ENCODE data around the gene FNBP1L.

The FNBP1L gene

DNA sequence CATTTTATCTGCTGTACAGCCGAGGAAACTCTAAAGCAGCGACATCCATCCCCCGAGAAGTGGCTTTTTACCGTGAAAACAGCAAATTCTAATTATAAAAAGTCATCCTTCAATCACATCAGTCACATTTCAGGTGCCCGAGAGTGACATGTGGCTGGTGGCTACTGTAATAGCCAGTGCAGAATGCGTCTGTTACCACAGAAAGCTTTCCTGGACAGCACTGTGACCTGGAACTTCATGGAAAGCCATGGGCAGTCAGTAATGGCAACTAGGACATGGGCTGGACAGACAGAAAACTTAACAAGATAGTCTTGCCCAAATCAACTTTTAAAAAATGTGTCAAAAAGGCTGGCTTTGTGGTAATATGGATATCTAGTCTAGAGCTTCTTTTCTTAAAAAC lies 127.1 kb downstream of the FNBP1L start:
- H3K4me3 ChIP-seq (ENCODE audit: low read depth, low read length) = no peak overlapping the region

DNA sequence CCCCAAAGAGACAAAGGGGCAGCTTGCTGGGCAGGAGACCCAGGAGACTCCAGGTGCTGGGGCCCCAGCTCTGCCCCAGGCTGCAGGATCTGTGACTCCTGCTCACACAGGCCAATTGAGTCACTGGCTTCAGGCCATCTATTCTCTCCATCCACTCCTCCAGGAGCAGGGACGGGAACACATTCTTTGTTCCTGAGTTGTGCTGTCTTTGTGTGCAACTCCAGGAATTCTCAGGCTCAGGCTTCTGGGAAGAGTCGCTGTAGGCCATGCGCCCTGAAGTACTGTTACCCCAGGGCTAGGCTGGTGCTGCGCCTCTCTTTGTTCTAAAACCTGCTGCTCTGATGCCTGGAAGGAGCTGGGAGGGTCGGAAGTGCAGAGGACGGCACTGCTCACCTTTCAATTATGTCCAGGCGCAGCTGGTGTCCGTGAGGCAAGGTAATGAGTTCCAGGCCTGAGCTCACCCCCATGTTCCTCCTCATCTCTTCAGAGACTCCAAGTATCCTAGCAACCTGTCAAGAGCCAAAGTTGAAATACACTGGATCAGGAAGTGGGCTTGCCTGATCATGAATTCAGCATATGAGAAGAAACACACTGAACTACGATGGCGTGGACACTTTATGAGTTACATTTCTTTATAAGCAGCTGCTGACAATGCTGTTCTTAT lies 127.8 kb downstream of the FNBP1L start:
- CTCF ChIA-PET = interaction anchor here (1.1 to 3.5 kb wide), 3 partner anchors 240 to 271 kb away, joined by 3 to 11 read pairs (median 6); no protein-coding TSS in a partner anchor
- DNase-seq (ENCODE audit: low read depth, low spot score) = no peak

More for the DNA sequence above, 127.1 kb downstream of the FNBP1L start:
- POLR2A ChIA-PET = no interaction called here
- no peak for TF ChIP-seq CTCF (IDR thresholded peaks at IDR 0.05; ENCODE audit: insufficient read depth, low read length, missing control alignments)
- no peak for DNase-seq (ENCODE audit: low read depth, low spot score)
- CTCF ChIA-PET = interaction anchor here (1.0 to 3.5 kb wide), 2 partner anchors 14 to 241 kb away, joined by 4 to 11 read pairs; no protein-coding TSS in a partner anchor

GRCh38 chr1:93576346-93576745 lies 128.4 kb downstream of the FNBP1L start:
- ChIA-PET CTCF (interaction anchor here (1.1 to 3.5 kb wide), 3 partner anchors 239 to 272 kb away, joined by 3 to 11 read pairs (median 6); no protein-coding TSS in a partner anchor), POLR2A (no interaction called here)
- H3K4me3 ChIP-seq (ENCODE audit: low read depth, low read length) = no peak overlapping the region
- DNase-seq (ENCODE audit: low read depth, low spot score) = no peak
- no peak for TF ChIP-seq CTCF (IDR thresholded peaks at IDR 0.05; ENCODE audit: insufficient read depth, low read length, missing control alignments)

More for the DNA sequence above, 127.8 kb downstream of the FNBP1L start:
- POLR2A ChIA-PET = no interaction called here
- H3K4me3 ChIP-seq (ENCODE audit: low read depth, low read length) = no peak overlapping the region
- TF ChIP-seq CTCF (IDR thresholded peaks at IDR 0.05; ENCODE audit: insufficient read depth, low read length, missing control alignments) = no peak

- TF ChIP-seq CTCF (IDR thresholded peaks at IDR 0.05; ENCODE audit: insufficient read depth, low read length, missing control alignments) = no peak
- ChIA-PET CTCF (interaction anchor here (1.0 to 3.5 kb wide), 4 partner anchors 9 to 272 kb away, joined by 3 to 11 read pairs (median 4); no protein-coding TSS in a partner anchor), POLR2A (no interaction called here)
Observed at GRCh38 chr1:93576746-93577145, 128.8 kb downstream of the FNBP1L start.

DNA sequence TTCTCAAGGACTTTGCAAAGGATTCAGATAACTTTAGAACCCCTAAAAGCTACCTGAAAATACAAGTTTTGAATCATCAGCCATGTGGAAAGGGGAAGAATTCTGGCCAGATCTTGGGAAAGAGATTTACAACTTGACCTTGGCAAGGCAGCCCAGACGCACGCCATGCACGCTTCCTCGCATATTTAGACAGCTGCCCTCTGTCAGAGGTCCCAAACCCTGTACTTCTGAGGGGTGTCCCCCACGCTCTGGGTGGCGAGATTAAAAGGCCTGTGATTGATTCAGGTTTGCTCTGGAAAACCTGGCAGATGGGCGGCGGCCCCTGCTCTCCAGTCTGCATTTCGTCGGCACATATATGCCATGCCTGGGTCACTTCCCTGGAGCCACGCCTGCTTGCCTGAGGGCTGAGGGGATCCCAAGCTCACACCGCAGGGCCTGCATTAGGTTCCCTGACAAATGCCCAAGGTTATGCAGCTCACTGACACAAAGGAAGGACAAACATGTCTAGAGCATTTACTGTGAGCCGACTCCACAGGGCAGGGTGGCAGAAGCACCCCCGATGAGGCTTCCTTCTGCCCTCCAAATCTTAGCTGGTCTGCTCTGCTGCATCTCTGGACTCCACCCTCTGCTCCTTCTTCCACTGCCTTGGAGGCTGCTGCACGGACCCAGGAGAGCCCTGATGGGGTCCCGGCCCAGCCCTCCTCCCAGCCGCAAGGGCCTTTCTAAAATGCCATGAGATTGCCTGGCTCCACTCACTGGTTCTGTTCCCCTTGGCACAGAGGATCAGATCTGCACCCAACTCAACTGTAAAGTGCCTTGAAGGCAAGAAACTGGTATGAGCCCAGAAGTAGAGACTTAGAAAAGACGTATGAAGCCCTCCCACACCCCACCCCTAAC lies 129.9 kb downstream of the FNBP1L start:
- CTCF ChIA-PET = interaction anchor here (1.0 to 1.4 kb wide), 3 partner anchors 10 to 266 kb away, joined by 3 to 6 read pairs (median 5); no protein-coding TSS in a partner anchor

More at GRCh38 chr1:93576746-93577145, 128.8 kb downstream of the FNBP1L start:
- no peak for DNase-seq (ENCODE audit: low read depth, low spot score)
- H3K4me3 ChIP-seq (ENCODE audit: low read depth, low read length) = no peak overlapping the region

More for the DNA sequence above, 129.9 kb downstream of the FNBP1L start:
- TF ChIP-seq CTCF (IDR thresholded peaks at IDR 0.05; ENCODE audit: insufficient read depth, low read length, missing control alignments) = no peak
- H3K4me3 ChIP-seq (ENCODE audit: low read depth, low read length) = no peak overlapping the region
- POLR2A ChIA-PET = no interaction called here
- no peak for DNase-seq (ENCODE audit: low read depth, low spot score)
